GM23338 (cell line): ENCODE measurements around the gene SACS. TPM values are rescaled to one million over a fixed set of nuclear protein-coding genes. Genes with fewer than 3 reads are reported as not detected.

ENCODE experiments used
- ATAC-seq: fragments of 200-7000 bp; cut with Tn5 transposase; 3 replicates; pipeline ENCODE4 v1.9.1; 2020
- DNase-seq: peaks from one replicate; pipeline ENCODE4 v3.0.0-alpha.2; 2015; ENCODE audit warnings: low spot score
- H2AFZ ChIP-seq: fragments of 200-600 bp; sonication (generic); 2 replicates; pipeline ENCODE4 v1.8.0; 2016; ENCODE audit warnings: antibody characterized with exemption, mild to moderate bottlenecking, moderate library complexity
- H3F3A ChIP-seq: fragments of 200-600 bp; sonication (generic); replicated peaks from 2 replicates; pipeline ENCODE4 v1.8.0; 2017; ENCODE audit warnings: antibody characterized with exemption, mixed run types, low read depth
- H3K27ac ChIP-seq: fragments of 200-600 bp; sonication (generic); 2 replicates; pipeline ENCODE4 v1.6.1; 2016; ENCODE audit warnings: low read depth
- H3K27me3 ChIP-seq: fragments of 200-600 bp; sonication (generic); 2 replicates; pipeline ENCODE4 v1.8.0; 2016; ENCODE audit warnings: mild to moderate bottlenecking, mixed run types, moderate library complexity; ENCODE audit not compliant: insufficient read depth
- H3K36me3 ChIP-seq: fragments of 200-600 bp; sonication (generic); 2 replicates; pipeline ENCODE4 v1.8.0; 2016; ENCODE audit warnings: mild to moderate bottlenecking; ENCODE audit not compliant: insufficient read depth
- H3K4me1 ChIP-seq: fragments of 200-600 bp; sonication (generic); 2 replicates; pipeline ENCODE4 v1.8.0; 2016; ENCODE audit warnings: mild to moderate bottlenecking, moderate library complexity; ENCODE audit not compliant: insufficient read depth
- H3K4me2 ChIP-seq: fragments of 200-600 bp; sonication (generic); 2 replicates; pipeline ENCODE4 v1.7.1; 2017; ENCODE audit warnings: mixed run types
- H3K4me3 ChIP-seq: fragments of 200-600 bp; sonication (generic); 2 replicates; pipeline ENCODE4 v1.6.1; 2016; ENCODE audit warnings: mixed run types
- H3K79me2 ChIP-seq: fragments of 200-600 bp; sonication (generic); replicated peaks from 2 replicates; pipeline ENCODE4 v1.8.0; 2017; ENCODE audit warnings: mild to moderate bottlenecking; ENCODE audit not compliant: insufficient read depth
- H3K9me2 ChIP-seq: fragments of 200-600 bp; sonication (generic); 2 replicates; pipeline ENCODE4 v1.8.0; 2017; ENCODE audit not compliant: insufficient read depth
- H4K20me1 ChIP-seq: fragments of 200-600 bp; sonication (generic); replicated peaks from 2 replicates; pipeline ENCODE4 v1.8.0; 2017; ENCODE audit warnings: mild to moderate bottlenecking; ENCODE audit not compliant: insufficient read depth
- H3K27ac Mint-ChIP-seq: 2 replicates; pipeline ENCODE4 v1.8.0; 2020; ENCODE audit warnings: inconsistent platforms, mild to moderate bottlenecking, moderate library complexity, mixed read lengths
- H3K27me3 Mint-ChIP-seq: 3 replicates; pipeline ENCODE4 v1.8.0; 2022; ENCODE audit warnings: low read depth, mild to moderate bottlenecking, moderate library complexity, mixed read lengths, inconsistent platforms; ENCODE audit not compliant: insufficient read depth, poor library complexity
- H3K36me3 Mint-ChIP-seq: 3 replicates; pipeline ENCODE4 v1.8.0; 2021; ENCODE audit warnings: low read depth, mild to moderate bottlenecking, inconsistent platforms, moderate library complexity, mixed read lengths
- H3K4me1 Mint-ChIP-seq: 3 replicates; pipeline ENCODE4 v1.8.0; 2020; ENCODE audit warnings: mild to moderate bottlenecking, inconsistent platforms, mixed read lengths
- H3K4me3 Mint-ChIP-seq: 3 replicates; pipeline ENCODE4 v1.8.0; 2021; ENCODE audit warnings: moderate library complexity, mild to moderate bottlenecking, inconsistent platforms, mixed read lengths
- H3K9me3 Mint-ChIP-seq: 3 replicates; pipeline ENCODE4 v1.8.0; 2020; ENCODE audit warnings: moderate library complexity, mild to moderate bottlenecking, inconsistent platforms, mixed read lengths
- EZH2 ChIP-seq: fragments of 200-600 bp; sonication (generic); IDR thresholded peaks from one replicate; pipeline ENCODE4 v1.8.0; 2017; ENCODE audit warnings: antibody characterized with exemption, mild to moderate bottlenecking, low read depth; ENCODE audit not compliant: unreplicated experiment
- EZH2phosphoT487 ChIP-seq: fragments of 200-600 bp; sonication (generic); IDR thresholded peaks from one replicate; pipeline ENCODE4 v1.8.1; 2018; ENCODE audit warnings: antibody characterized with exemption; ENCODE audit not compliant: unreplicated experiment
- JUNB ChIP-seq: IDR thresholded peaks from one replicate; pipeline ENCODE4 v1.6.1; 2016; ENCODE audit warnings: antibody characterized with exemption; ENCODE audit not compliant: unreplicated experiment
- NANOG ChIP-seq: IDR thresholded peaks from 2 replicates; pipeline ENCODE4 v1.6.1; 2016; ENCODE audit warnings: antibody characterized with exemption, borderline replicate concordance
- POLR2AphosphoS5 ChIP-seq: IDR thresholded peaks from 2 replicates; pipeline ENCODE4 v1.6.1; 2016; ENCODE audit warnings: antibody characterized with exemption, low read depth
- STAT1 ChIP-seq: IDR thresholded peaks from one replicate; pipeline ENCODE4 v1.6.1; 2016; ENCODE audit warnings: antibody characterized with exemption; ENCODE audit not compliant: unreplicated experiment
- ZNF114 ChIP-seq: fragments of 250-450 bp; sonication (Bioruptor Pico); IDR thresholded peaks from 2 replicates; pipeline ENCODE4 v1.5.0; 2020; ENCODE audit warnings: mild to moderate bottlenecking, moderate library complexity
- ZNF331 ChIP-seq: fragments of 250-450 bp; sonication (Bioruptor Pico); IDR thresholded peaks from 2 replicates; pipeline ENCODE4 v1.5.0; 2020; ENCODE audit warnings: low read depth, mild to moderate bottlenecking, moderate library complexity
- polyA plus RNA-seq: library from polyadenylated mRNA; unstranded; fragments of >200 nt; fragmentation: Nextera tagmentation; extraction: Ambion mirVana; gene quantifications from 2 replicates; pipeline ENCODE4 v1.2.1, GENCODE V29; 2016
- total RNA-seq: library from RNA; depleted of rRNA; stranded (reverse); fragments of >200 nt; shearing (Covaris generic); gene quantifications from 2 replicates; pipeline ENCODE4 v1.2.3, GENCODE V29; 2014
- TF ChIP-seq, protein P1 (sequence below): fragments of 250-450 bp; sonication (Bioruptor Pico); IDR thresholded peaks from 2 replicates; pipeline ENCODE4 v1.5.0; 2020; ENCODE audit warnings: mild to moderate bottlenecking, moderate library complexity
- TF ChIP-seq, protein P2 (sequence below): IDR thresholded peaks from 2 replicates; pipeline ENCODE4 v1.6.1; 2016; ENCODE audit warnings: antibody characterized with exemption
- TF ChIP-seq, protein P3 (sequence below), 2 experiments: fragments of 200-600 bp in 1 of 2; sonication (generic) in 1 of 2; conservative IDR thresholded peaks; 2 replicates each; pipeline versions ENCODE4 v1.5.1 to v1.6.1; 2016 to 2017; ENCODE audit warnings: antibody characterized with exemption in 2 of 2, low read depth in 2 of 2, mild to moderate bottlenecking in 2 of 2, moderate library complexity in 1 of 2

The SACS gene
- total and polyA plus RNA-seq, 2 experiments from 2014 or later: 13.8 to 58.7 TPM

DNA sequence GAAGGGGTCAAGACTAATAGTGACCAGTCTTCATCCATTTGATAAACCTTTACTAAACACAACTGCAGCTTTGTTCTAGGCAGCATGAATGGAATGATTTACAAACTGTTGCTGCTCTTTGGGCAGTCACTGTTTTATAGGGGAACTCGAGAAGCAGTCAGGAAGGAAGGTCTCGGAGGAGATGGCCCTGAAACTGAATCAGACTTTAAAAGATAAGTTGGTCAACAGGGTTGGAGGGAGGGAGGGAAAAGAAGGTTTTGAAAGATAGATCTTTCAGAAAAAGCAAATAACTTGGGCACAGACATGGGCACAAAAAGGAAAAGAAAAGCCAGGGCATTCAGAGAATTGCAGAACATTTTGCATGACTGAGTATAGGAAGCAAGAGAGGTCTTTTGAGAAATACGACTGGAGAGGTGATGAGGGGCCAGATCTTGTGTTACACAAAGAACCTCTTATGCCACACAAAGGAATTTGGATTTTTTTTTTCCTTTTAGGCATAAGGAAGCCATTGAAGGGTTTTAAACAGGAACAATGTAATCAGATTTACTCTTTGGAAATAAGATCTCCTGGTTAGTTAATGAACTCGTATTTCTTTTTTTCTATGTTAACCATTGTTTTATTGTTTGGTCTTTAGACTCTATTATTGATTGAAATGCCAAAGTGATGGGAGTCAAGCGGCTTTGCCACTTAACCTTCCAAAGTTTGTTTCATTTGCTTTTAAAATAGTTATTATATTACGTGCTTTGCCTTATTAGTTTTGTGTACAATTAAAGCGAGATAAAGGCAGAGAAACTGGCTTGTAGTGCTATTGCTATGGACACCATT is 37.5 kb upstream of the SACS start:
- Mint-ChIP-seq H3K4me1 (peaks cover 23% of the 10 kb centered on the region), H3K4me3 (no peak overlapping the region), H3K27me3 (peaks cover 4% of the 10 kb centered on the region), H3K27ac (no peak overlapping the region), H3K9me3 (no peaks in the 10 kb centered on the region), H3K36me3 (no peaks in the 10 kb centered on the region)
- H3K4me3 ChIP-seq: no peak overlapping the region
- H2AFZ ChIP-seq: no peak overlapping the region
- H3K27ac ChIP-seq: no peak overlapping the region
- no peaks in the 10 kb centered on the region for H4K20me1 ChIP-seq
- ATAC-seq (no peak), DNase-seq (no peak)
- TF ChIP-seq NANOG (no peak), ZNF114 (CRISPR knock-in tag) (no peak), ZNF331 (CRISPR knock-in tag) (no peak), POLR2AphosphoS5 (no peak), JUNB (no peak), STAT1 (no peak), EZH2 (no peak), EZH2phosphoT487 (no peak)
- TF ChIP-seq, protein P1, sequence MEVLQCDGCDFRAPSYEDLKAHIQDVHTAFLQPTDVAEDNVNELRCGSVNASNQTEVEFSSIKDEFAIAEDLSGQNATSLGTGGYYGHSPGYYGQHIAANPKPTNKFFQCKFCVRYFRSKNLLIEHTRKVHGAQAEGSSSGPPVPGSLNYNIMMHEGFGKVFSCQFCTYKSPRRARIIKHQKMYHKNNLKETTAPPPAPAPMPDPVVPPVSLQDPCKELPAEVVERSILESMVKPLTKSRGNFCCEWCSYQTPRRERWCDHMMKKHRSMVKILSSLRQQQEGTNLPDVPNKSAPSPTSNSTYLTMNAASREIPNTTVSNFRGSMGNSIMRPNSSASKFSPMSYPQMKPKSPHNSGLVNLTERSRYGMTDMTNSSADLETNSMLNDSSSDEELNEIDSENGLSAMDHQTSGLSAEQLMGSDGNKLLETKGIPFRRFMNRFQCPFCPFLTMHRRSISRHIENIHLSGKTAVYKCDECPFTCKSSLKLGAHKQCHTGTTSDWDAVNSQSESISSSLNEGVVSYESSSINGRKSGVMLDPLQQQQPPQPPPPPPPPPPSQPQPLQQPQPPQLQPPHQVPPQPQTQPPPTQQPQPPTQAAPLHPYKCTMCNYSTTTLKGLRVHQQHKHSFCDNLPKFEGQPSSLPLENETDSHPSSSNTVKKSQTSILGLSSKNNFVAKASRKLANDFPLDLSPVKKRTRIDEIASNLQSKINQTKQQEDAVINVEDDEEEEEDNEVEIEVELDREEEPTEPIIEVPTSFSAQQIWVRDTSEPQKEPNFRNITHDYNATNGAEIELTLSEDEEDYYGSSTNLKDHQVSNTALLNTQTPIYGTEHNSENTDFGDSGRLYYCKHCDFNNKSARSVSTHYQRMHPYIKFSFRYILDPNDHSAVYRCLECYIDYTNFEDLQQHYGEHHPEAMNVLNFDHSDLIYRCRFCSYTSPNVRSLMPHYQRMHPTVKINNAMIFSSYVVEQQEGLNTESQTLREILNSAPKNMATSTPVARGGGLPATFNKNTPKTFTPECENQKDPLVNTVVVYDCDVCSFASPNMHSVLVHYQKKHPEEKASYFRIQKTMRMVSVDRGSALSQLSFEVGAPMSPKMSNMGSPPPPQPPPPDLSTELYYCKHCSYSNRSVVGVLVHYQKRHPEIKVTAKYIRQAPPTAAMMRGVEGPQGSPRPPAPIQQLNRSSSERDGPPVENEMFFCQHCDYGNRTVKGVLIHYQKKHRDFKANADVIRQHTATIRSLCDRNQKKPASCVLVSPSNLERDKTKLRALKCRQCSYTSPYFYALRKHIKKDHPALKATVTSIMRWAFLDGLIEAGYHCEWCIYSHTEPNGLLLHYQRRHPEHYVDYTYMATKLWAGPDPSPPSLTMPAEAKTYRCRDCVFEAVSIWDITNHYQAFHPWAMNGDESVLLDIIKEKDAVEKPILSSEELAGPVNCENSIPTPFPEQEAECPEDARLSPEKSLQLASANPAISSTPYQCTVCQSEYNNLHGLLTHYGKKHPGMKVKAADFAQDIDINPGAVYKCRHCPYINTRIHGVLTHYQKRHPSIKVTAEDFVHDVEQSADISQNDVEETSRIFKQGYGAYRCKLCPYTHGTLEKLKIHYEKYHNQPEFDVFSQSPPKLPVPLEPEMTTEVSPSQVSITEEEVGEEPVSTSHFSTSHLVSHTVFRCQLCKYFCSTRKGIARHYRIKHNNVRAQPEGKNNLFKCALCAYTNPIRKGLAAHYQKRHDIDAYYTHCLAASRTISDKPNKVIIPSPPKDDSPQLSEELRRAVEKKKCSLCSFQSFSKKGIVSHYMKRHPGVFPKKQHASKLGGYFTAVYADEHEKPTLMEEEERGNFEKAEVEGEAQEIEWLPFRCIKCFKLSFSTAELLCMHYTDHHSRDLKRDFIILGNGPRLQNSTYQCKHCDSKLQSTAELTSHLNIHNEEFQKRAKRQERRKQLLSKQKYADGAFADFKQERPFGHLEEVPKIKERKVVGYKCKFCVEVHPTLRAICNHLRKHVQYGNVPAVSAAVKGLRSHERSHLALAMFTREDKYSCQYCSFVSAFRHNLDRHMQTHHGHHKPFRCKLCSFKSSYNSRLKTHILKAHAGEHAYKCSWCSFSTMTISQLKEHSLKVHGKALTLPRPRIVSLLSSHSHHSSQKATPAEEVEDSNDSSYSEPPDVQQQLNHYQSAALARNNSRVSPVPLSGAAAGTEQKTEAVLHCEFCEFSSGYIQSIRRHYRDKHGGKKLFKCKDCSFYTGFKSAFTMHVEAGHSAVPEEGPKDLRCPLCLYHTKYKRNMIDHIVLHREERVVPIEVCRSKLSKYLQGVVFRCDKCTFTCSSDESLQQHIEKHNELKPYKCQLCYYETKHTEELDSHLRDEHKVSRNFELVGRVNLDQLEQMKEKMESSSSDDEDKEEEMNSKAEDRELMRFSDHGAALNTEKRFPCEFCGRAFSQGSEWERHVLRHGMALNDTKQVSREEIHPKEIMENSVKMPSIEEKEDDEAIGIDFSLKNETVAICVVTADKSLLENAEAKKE: no peak
- TF ChIP-seq, protein P2, sequence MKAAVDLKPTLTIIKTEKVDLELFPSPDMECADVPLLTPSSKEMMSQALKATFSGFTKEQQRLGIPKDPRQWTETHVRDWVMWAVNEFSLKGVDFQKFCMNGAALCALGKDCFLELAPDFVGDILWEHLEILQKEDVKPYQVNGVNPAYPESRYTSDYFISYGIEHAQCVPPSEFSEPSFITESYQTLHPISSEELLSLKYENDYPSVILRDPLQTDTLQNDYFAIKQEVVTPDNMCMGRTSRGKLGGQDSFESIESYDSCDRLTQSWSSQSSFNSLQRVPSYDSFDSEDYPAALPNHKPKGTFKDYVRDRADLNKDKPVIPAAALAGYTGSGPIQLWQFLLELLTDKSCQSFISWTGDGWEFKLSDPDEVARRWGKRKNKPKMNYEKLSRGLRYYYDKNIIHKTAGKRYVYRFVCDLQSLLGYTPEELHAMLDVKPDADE: no peak
- TF ChIP-seq, protein P3, sequence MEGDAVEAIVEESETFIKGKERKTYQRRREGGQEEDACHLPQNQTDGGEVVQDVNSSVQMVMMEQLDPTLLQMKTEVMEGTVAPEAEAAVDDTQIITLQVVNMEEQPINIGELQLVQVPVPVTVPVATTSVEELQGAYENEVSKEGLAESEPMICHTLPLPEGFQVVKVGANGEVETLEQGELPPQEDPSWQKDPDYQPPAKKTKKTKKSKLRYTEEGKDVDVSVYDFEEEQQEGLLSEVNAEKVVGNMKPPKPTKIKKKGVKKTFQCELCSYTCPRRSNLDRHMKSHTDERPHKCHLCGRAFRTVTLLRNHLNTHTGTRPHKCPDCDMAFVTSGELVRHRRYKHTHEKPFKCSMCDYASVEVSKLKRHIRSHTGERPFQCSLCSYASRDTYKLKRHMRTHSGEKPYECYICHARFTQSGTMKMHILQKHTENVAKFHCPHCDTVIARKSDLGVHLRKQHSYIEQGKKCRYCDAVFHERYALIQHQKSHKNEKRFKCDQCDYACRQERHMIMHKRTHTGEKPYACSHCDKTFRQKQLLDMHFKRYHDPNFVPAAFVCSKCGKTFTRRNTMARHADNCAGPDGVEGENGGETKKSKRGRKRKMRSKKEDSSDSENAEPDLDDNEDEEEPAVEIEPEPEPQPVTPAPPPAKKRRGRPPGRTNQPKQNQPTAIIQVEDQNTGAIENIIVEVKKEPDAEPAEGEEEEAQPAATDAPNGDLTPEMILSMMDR (conservative IDR thresholded peaks at IDR 0.05; ENCODE audit: low read depth in 2 of 2): no peak
- H3K4me2 ChIP-seq: no peak overlapping the region
- no peaks in the 10 kb centered on the region for H3F3A ChIP-seq
- H3K79me2 ChIP-seq: no peaks in the 10 kb centered on the region
- H3K27me3 ChIP-seq: peaks cover 1% of the 10 kb centered on the region
- no peaks in the 10 kb centered on the region for H3K36me3 ChIP-seq
- H3K9me2 ChIP-seq: no peaks in the 10 kb centered on the region
- peaks cover 28% of the 10 kb centered on the region for H3K4me1 ChIP-seq
